ENCODE measurements around the gene RGS19.

The RGS19 gene

GRCh38 chr20:64064145-64064698, 15.1 kb downstream of the RGS19 start:
- DNase-seq (ENCODE audit: low read depth in 2 of 2) = no peak

DNA sequence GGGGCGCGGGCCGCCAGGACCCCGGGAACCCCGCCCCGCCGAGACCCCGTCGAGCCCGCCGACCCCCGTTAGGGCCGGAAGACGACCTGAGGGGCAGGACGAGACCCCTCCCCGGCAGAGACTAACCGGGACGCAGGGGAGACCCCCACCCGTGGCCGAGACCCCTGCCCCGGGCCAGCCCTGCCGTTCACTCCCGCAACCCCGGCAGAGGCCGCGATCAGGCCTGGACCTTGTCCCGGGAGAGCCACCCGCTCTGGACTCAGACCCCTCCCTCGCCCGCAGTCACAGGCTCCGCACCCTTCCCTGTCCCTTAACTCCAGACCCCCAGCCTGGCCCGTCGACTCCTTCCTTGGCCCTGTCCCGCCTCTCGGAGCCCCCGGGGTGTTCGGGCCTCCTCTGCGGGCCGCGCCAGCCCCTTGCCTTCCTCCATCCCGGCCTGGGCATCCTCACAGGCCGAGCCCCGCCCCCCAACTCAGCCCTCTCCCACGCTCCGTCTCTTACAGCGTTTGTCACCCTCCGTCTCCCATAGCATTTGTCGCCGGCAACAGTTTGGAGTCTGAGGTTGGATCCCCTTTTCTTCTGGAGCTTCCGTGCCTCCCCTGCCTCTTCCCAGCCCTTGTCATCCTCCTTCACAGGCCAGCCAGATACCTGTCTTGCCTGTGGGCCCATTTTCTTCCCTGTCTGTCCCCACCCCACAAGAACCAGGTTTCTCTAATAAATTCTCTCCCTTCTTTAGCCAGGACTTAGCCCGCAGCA, 15.8 kb downstream of the RGS19 start:
- no peak for DNase-seq (ENCODE audit: low read depth in 2 of 2)

DNA sequence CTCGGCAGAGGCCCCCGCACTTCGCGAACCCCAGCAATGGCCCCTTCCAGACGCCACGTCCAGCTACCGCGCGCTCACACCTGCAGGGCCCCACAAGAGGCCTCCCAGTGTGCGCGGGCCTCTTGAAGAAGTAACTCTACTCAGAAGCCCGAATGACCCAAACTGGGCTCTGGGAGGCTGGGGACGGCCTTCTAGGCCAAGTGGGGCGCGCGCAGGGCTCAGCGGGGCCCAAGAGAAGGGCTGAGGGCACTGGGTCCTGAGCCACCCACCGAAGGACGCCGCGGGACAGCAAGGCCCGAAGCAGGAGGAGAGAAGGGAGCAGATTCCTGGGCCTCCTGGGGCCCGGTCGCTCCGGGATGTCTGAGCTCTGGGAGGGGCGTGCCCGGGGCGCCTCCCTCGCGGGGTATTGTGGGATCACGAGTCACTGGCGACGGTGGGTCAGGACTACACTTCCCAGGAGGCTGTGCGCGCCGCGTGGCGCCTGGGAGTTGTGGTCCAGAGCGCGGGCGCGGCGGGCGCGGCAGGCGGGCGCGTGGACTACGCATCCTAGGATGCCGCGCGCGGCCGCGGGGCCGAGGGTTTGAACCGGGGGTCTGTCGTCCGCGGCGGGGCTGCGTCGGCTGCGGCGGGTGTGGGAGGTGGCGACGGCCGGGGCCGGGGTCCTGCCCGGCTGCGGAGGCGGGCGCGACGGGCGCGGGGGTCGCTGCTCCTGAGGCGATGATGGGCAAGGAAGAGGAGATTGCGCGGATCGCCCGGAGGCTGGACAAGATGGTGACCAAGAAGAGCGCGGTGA, 16.5 kb downstream of the RGS19 start, which contains the start of gene TCEA2:
Gene TCEA2, plus strand, starts transcription at position 603 of the 793 bp plus-strand sequence. Its CDS starts 115 bp downstream, at position 718.
- peak; percentile 82 to 88 for DNase-seq (ENCODE audit: low read depth in 2 of 2)

DNA sequence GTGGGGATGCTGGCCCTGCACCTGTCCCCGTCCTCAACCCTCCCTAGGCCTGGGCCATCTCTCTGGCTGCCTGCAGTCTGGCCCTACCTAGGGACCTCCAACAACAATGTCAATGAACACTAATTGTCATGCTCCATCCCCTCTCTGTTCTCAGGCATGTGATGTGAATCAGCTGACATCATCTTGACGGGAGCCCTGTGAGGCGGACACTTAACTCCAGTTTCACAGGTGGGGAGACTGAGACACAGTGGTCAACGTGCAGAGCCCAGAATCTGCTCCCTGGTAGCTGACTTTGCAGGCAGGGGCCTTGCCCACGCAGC, 17.1 kb downstream of the RGS19 start:
- DNase-seq (ENCODE audit: low read depth in 2 of 2) = no peak

- no peak for DNase-seq (ENCODE audit: low read depth in 2 of 2)
Observed at GRCh38 chr20:64058536-64058935, 20.8 kb downstream of the RGS19 start.

DNA sequence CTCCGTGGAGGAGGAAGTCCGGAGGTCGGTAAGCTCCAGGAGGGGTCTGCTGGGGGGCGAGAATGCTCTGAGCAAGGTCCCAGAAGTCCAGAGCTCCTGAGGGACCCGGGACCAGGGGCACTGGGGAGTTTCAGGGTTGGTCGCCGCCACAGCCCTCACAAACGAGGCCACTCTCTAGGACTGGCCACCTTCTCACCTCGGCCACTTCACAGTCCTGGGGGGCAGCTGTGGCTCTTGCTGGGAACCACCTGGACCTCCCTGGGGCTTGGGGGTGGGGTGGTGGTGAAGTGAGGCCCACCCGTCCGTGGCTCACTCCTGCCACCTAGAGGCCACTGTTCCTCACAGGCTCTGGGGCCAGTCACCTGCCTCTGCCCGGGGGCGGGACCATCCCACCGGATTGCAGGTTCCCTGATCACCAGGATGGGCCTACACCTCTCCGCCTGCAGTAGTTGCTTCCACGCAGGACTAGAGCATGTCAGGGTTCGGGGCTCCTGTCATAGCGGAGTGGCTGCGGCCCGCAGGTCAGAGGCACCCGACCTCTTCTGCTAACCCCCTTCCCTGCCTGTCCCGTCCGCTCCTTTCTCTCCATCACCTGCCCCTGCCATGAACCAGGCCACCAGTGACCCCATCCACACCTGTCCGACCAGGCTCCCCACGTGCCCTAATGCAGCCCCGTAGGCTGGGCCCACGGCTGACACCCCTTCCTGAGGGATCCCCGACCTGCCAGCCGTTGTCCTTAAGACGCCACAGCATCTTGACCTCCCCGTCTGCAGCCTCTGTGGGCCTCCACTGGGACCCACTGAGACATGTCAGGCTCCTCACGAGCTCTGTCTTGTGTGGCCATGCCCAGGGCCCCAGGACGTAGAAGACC, 21.5 kb downstream of the RGS19 start:
- DNase-seq (ENCODE audit: low read depth in 2 of 2) = peak in 1 of 2 donors; percentile 73

DNA sequence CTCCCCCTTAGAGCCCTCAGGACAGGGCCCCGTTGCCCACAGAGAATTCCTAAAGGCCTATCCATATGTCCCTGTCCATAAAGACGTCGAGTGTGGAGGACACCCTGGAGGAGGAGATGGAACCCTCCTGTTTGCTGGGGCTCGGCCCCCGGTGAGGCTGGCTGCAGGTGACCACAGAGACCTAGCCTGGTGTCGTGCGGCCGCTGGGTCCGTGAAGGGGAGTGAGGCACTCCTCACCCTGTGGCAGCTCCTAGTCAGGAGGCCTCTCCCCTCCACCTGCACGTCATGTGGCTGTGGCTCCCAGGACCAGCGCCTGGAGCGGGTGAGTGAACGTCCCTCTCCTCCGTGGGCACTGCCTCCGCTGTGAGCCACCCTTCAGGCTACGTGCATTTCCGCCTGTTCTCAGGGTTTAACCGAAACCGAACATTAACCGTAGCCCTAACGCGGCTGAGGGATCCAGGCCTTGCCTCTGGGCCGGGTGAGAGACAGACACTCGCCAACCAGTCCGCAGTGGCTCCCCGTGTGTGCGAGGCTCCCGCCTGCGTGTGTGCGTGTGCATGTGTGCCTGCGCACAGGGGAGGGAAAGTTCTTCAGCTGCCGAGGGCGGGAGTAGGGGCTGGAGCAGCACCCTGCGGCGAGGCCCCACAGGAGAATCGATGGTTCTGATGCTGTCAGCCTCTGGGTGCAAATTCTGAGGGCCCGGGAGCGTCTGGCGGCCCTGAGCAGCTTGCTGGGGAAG, 22.3 kb downstream of the RGS19 start:
- DNase-seq (ENCODE audit: low read depth in 2 of 2) = no peak

DNA sequence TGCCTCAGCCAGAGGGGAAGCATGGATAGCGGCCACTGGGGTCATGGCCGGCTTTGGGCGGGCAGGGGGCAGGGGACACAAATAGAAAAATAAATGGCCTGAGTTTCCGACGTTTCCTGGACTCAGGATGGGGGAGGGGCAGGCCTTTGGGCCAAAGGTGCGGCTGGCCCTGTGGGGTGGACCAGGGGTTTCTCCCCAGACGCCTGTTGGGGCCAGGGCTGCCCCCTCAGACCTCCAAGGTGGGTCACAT, 22.8 kb downstream of the RGS19 start:
- no peak for DNase-seq (ENCODE audit: low read depth in 2 of 2)

DNA sequence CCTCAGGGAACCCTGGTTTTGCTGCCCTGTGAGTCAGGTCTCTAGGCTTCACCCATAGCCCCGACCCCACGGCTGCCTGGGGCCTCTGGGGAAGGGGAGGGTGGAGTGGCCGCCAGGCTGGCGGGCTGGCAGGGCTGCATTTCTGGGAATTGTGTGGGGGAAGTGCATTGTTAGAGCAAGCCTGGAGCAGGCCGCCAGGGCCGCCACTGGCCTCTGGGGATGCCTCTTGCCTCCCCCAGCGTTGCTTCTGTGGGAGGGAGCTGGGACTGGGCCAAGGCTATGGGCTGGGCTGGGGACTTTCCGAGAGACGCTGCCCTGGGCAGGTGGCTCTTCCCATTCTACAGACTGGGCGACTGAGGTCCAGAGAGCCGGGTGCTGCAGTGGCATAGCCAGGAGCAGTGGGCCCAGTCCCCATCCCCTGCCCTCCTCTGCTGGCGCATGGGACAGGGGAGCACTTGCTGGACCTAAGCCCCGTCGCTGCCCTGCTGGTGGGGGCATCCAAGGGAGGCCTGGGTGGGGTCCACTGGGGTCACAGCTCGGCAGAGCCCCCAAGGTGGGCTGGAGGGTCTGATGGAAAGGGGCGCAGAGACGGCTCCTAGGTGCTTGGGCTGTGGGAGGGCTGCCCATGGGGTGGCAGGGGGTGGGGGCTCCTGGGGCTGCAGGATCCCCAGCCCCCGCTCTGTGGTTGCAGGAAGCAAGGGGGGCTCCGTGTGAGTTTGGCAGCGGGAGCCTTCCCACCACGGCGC, 23.3 kb downstream of the RGS19 start:
- no peak for DNase-seq (ENCODE audit: low read depth in 2 of 2)

- DNase-seq (ENCODE audit: low read depth in 2 of 2) = no peak
Observed at GRCh38 chr20:64055396-64055892, 23.9 kb downstream of the RGS19 start.

GRCh38 chr20:64053841-64054661, 25.3 kb downstream of the RGS19 start:
- DNase-seq (ENCODE audit: low read depth in 2 of 2) = no peak

GRCh38 chr20:64052987-64053840, 26.1 kb downstream of the RGS19 start:
- no peak for DNase-seq (ENCODE audit: low read depth in 2 of 2)

DNA sequence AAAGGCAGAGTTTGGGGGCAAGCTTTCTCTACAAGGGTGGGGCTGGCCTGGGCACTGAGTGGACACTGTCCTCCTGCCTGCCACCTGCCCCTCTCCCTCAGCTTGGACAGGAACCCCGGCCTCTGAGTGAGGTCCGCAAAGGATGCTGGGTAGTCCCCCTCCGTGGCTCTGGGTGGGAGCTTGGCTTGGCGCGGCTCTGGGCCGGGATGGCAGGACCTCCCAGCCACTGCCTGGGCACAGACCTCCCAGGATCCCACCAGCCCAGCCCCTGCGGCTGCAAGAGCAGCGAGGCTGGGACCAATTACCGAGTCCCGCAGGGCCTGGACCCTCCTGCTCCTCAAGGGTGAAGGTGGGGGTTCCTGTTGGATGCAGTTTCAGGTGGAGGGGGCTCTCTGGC, 27.0 kb downstream of the RGS19 start:
- DNase-seq (ENCODE audit: low read depth in 2 of 2) = no peak

GRCh38 chr20:64051561-64052325, 27.6 kb downstream of the RGS19 start:
- DNase-seq (ENCODE audit: low read depth in 2 of 2) = no peak

GRCh38 chr20:64051033-64051452, 28.3 kb downstream of the RGS19 start:
- DNase-seq (ENCODE audit: low read depth in 2 of 2) = no peak

- DNase-seq (ENCODE audit: low read depth in 2 of 2) = no peak
Observed at GRCh38 chr20:64050261-64051032, 28.9 kb downstream of the RGS19 start.

GRCh38 chr20:64049878-64050260, 29.4 kb downstream of the RGS19 start:
- no peak for DNase-seq (ENCODE audit: low read depth in 2 of 2)
